Stomach (tissue), 4 donors: ENCODE measurements around the gene ATL2.

Experiments
- CTCF ChIP-seq, 7 experiments: fragments of 450-650 bp in 4 of 7; fragments of 200-600 bp in 3 of 7; sonication (generic) in 3 of 7; IDR thresholded peaks; one replicate each; pipeline ENCODE4 v1.5.1; 2016 to 2019; ENCODE audit warnings: antibody characterized with exemption in 7 of 7, control low read depth in 2 of 7, mild to moderate bottlenecking in 1 of 7
- EP300 ChIP-seq: sonication (generic); formaldehyde crosslinking; IDR thresholded peaks from one replicate; pipeline ENCODE4 v1.6.1; 2017; ENCODE audit warnings: antibody characterized with exemption
- POLR2A ChIP-seq, 4 donors: fragments of 450-650 bp; IDR thresholded peaks; one replicate each; pipeline ENCODE4 v1.6.1; 2016; ENCODE audit warnings: antibody characterized with exemption in 4 of 4, control low read depth in 2 of 4, mild to moderate bottlenecking in 1 of 4, moderate library complexity in 1 of 4

- TF ChIP-seq EP300 (no peak), CTCF (IDR thresholded peaks at IDR 0.05) (no peak), POLR2A (IDR thresholded peaks at IDR 0.05) (no peak)
Measured at GRCh38 chr2:38281095-38281742, 95.9 kb downstream of the ATL2 start.
